Left ventricle myocardium superior (tissue), 1 donor: ENCODE measurements around the gene CCDC57. TPM values are rescaled to one million over a fixed set of nuclear protein-coding genes. Genes with fewer than 3 reads are reported as not detected.

Experiments used
- ATAC-seq: fragments of 200-7000 bp; cut with Tn5 transposase; one replicate; pipeline ENCODE4 v1.9.1; 2020; ENCODE audit warnings: mild to moderate bottlenecking, moderate library complexity
- DNase-seq: peaks from one replicate; pipeline ENCODE4 v3.0.0-alpha.2; 2020
- intact Hi-C: fragments of 100-400 bp; cut with micrococcal nuclease; formaldehyde crosslinking; loops from one replicate; pipeline ENCODE4 v1.11.0; 2022
- total RNA-seq: library from RNA; stranded (reverse); fragmentation: NEBNext Ultra II Directional; extraction: Animal tissue kit (Norgen Biotek cat#: 25700); gene quantifications from one replicate; pipeline ENCODE4 v1.2.1, GENCODE V29; 2021
- donor health status: DM: no; HTN: yes; CAD: no; lungs with severe emphysema.

Gene CCDC57
- total RNA-seq, 1 donor from 2014 or later, result 8.1 TPM

GRCh38 chr17:82238472-82239201 lies 26.0 kb upstream of the CCDC57 start:
- ATAC-seq (peak; percentile 20), DNase-seq (peak; percentile 85)
- intact Hi-C loops, result no loop called here

DNA sequence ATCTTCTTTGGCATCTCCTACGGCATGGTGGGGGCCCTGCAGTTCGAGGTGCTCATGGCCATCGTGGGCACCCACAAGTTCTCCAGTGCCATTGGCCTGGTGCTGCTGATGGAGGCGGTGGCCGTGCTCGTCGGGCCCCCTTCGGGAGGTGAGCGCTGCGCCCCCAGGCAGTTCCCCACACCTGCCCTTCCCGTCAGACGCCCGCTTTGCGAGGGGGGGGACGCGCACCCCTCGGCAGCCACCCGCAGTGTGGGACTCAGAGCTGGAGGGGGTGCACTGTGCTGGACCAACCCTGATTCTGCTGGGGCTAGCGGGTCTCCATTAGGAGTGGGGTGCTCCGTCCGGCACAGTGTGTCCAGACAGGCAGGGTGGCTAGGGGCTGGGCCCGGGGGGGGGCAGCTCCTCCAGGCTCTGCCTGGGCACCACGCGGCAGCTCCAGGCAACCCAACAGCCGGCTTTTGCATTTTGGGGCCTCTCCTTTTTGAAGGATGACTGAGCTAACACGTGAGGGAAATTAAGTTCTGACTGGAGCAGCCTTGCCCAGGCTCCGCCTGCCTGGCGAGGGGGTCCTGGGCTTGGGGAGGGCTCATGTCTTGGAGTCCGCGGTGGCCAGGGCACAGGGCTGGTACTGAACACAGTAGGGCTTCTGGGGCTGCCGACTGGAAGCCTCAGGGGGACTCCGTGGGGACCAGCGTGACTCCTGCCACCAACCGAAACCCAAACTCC lies 25.3 kb upstream of the CCDC57 start:
- ATAC-seq (no peak), DNase-seq (peak; percentile 38)
- intact Hi-C loops, result no loop called here

- intact Hi-C loops, result no loop called here
- DNase-seq, result peak; percentile 39
- no peak for ATAC-seq
These were observed 24.6 kb upstream of the CCDC57 start for GRCh38 chr17:82237083-82237745.

- DNase-seq (peak; percentile 77), ATAC-seq (peak; percentile 8)
- intact Hi-C loops, result no loop called here
These were observed 23.7 kb upstream of the CCDC57 start for GRCh38 chr17:82236142-82236971.

- intact Hi-C loops, result no loop called here
- DNase-seq, result no peak
- no peak for ATAC-seq
These were observed 23.1 kb upstream of the CCDC57 start for GRCh38 chr17:82235775-82236141.

- ATAC-seq, result no peak
- DNase-seq, result peak; percentile 27
- intact Hi-C loops, result no loop called here
These were observed 22.6 kb upstream of the CCDC57 start for GRCh38 chr17:82235056-82235774.

- peak; percentile 36 for DNase-seq
- intact Hi-C loops, result no loop called here
- no peak for ATAC-seq
These were observed 21.8 kb upstream of the CCDC57 start for GRCh38 chr17:82234211-82235055.

DNA sequence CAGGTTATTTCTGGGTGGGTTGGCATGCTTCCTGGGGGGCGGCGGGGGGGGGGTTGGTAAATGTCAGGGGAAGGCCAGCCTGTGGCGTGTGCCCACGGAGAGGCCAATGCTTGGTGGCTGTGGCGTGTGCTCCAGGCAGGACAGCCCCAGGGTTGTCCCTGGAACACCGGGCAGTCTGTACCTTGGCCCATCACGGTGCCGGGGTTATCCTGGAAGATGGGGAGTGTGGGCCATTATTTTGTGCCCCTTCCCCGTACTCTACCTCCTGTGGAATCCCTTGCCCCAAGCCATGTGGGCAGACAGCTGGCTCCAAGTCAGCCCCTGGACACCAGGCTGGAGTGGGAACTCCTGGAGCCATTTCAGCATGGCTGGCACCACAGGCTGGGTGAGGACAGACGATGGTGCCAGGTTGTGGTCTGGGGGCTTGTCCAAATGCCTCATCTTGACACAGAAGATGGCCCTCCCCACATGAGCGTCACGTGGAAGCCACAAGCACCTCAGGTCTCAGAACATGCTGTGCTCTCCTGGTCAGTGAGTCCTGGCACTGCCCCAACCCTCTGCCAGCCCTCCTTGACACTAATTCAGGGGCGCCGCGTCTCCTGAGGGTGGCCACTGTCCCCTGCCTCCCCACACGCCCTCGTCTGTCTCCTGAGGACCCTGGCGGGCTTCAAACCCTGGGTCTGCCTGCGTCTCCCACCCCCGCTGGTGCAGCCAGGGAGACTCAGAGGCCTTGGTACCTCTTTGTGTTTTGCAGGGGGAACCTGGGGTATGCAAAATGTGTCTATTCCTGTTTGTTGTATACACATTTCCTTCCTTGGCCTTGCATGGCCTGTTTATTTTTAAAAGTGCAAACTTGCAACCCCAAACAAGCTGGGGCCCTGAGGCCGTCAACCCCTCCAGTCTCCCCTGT lies 20.5 kb upstream of the CCDC57 start:
- no peak for ATAC-seq
- peak; percentile 38 for DNase-seq
- intact Hi-C loops, result no loop called here

DNA sequence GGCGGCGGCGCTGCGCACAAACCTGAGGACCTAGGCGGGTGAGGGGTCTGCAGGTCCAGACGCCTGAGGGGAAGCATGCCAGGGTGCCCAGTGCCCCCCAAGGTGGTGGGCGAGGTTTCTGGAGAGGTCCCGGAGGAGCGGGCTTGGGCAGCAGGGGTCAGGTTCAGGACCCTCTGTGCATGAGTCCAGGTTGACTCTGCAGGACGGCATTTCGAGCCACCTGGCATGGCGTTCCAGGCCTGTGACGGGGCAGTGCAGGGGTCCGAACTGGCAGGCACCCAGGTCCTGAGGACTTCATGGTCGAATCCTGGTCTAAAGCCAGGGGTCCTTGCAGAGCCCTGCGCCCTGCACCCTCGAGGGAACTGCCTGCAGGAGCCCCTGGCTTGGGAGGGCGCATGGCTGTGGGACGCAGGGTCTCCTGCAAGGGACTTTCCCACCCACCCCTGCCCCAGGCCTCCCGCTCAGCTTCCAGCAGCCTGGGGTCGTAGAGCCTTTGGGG lies 19.7 kb upstream of the CCDC57 start:
- intact Hi-C loops, result no loop called here
- DNase-seq, result peak; percentile 45
- no peak for ATAC-seq

- DNase-seq, result peak; percentile 88
- intact Hi-C loops, result no loop called here
- ATAC-seq, result peak; percentile 56
These were observed 19.1 kb upstream of the CCDC57 start for GRCh38 chr17:82231562-82232321.

DNA sequence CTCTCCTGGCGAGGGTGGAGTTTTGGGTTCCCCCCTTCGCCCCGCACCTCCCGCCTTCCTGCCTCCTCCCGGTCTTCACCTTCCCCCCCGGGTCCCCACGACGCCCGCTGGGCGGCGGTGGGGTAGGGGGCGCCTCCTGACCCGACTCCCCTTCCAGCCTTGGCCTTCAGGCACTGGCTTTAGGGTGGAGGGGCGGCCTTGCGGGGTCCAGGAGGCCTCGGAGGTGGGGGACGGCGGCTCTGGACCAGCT lies 18.6 kb upstream of the CCDC57 start:
- no peak for DNase-seq
- intact Hi-C loops, result no loop called here
- peak; percentile 56 for ATAC-seq

DNA sequence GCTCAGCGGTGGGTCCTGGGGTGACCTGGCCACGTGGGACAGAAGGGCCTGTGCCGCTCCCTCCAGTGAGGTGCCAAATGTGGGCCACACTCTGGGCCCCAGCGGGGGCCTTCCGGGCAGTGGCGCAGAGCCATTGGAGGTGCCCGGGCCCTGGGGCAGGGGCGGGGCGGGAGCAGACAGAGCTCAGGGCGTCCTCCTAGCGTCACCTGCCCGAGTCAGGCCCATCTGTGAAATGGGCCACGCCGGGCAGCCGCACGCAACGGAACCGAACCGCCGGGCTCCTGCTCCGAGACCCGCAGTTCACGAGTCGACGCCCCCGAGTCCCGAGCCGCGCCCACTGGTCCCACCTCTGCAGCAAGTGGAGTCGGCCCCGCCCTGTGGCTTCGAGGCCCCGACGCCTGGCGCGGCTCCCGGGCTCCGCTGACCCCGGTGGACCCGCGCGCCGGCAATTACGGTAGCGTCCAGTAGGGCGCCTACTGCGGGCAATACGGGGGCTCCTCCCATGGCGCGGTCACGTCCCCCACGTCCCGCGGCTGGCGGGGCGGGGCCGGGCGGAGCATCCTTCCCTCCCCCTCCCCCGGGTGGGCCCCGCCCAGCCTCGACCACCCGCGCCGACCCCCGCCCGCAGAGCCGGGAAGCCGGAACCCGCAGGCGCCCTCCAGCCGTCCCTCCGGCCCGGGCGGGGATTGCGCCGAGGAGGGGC lies 18.1 kb upstream of the CCDC57 start:
- ATAC-seq, result peak; percentile 84
- intact Hi-C loops, result no loop called here

GRCh38 chr17:82229698-82230608 lies 17.3 kb upstream of the CCDC57 start:
- no peak for ATAC-seq
- DNase-seq, result no peak
- intact Hi-C loops, result no loop called here

More for the DNA sequence above, 18.1 kb upstream of the CCDC57 start:
- DNase-seq, result peak; percentile 95

DNA sequence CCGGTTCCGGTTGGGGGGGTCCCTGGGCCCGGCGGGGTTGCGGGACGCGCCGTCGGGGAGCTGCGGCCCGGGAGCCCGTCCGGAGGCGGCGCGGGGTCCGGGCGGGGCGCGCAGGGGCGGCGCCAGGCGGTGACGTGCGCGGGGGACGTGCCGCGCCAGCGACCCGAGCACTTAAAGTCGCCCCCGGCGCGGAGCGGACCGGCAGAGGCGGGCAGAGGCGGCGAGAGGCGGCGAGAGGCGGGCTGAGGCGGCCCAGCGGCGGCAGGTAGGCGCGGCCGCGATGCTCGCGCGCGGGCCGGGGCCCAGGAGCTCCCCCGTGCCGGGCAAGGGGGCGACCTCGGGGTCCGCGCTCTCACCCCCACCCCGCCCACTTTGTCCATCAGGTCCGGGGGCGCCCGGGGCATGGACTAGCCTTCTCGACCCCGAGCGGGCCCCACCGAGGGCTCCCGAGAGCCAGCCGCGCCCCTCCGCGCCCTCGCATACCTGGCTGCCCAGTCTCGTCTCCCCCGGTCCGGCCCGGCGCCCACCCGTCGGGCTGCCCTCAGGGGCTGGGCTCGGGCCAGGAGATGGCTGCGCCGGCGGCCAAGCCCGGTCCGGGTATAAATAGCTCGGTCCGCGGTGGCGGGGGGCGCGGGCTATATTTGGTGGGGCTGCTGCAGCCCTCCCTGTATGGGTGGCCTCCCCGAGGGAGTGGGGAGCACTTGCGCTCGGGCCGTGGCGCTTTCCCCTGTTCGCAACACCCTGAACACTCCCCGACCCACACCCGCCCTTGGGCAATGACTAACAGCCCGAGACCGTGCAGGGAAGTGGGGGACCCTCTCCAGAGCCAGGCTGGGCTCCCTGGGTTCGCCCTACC lies 16.4 kb upstream of the CCDC57 start, which contains the start of gene SLC16A3:
Gene SLC16A3, plus strand, starts transcription at position 201 of the 856 bp plus-strand sequence. CDS start 6,967 bp downstream, outside the sequence.
- peak; percentile 85 for DNase-seq
- peak; percentile 5 for ATAC-seq
- intact Hi-C loops, result no loop called here
